ENCODE results near the gene SCGB3A1. TPM values are rescaled to one million over a fixed set of nuclear protein-coding genes. Genes with fewer than 3 reads are reported as not detected.

The SCGB3A1 gene
- total and polyA plus RNA-seq, 9 of the 15 experiments (the other 6 are each of a cell fraction or from before 2014, with no cell fraction given): 0.33 TPM; not detected in 8

DNA sequence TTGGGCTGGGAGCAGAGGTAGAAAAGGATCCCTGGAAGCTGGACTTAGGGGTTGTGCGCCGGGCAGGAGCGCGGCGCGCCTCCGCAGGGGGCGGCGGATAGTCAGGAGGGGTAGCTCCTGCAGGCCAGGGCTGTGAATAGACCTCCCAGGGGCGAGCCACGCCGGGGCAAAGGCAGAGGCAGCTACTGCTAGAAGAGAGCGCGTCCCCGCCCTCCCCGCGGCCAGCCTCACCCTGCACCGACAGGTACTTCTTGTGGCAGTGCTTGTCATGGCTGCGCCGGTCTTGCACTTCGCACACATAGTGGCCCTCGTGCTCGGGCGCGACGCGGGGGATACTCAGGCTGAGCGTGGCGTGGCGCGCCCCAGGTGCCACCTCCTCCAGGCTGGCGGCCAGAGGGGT is 30.0 kb upstream of the SCGB3A1 start:
- ATAC-seq (no peak), DNase-seq (ENCODE audit: extremely low read depth in 1 of 4, low spot score in 3 of 4) (no peak), FAIRE-seq (no peak)
- peaks cover 6 to 43% of the 10 kb centered on the region in 2 experiments for H3K27me3 ChIP-seq (ENCODE audit: control insufficient read depth in 2 of 2, insufficient read depth in 2 of 2, low read length in 2 of 2)
- H4K20me1 ChIP-seq (replicated peaks; ENCODE audit: control insufficient read depth, insufficient read depth, low read length): no peaks in the 10 kb centered on the region
- no peak overlapping the region for H3K9ac ChIP-seq (ENCODE audit: insufficient read depth in 1 of 2, low read depth in 2 of 2, low read length in 2 of 2)
- H3K9me1 ChIP-seq (ENCODE audit: control insufficient read depth, insufficient read depth, low read length): no peaks in the 10 kb centered on the region
- no peaks in the 10 kb centered on the region for H3K79me2 ChIP-seq (ENCODE audit: control insufficient read depth, insufficient read depth, low read length)
- H3K9me3 ChIP-seq (replicated peaks; ENCODE audit: control insufficient read depth, insufficient read depth, low read depth, low read length): no peaks in the 10 kb centered on the region
- WGBS (ENCODE audit: insufficient coverage, low coverage, missing lambda C conversion rate): 36% methylated on average over 27 of the region's 32 CpGs
- H3K27ac ChIP-seq (ENCODE audit: extremely low read depth, low read depth, low read length): no peak overlapping the region
- no peak overlapping the region for H3K4me2 ChIP-seq (ENCODE audit: insufficient read depth, low read length)
- intact Hi-C loops (cut with micrococcal nuclease): no loop called here
- H3K36me3 ChIP-seq (ENCODE audit: control insufficient read depth, insufficient read depth, low read length): no peaks in the 10 kb centered on the region
- peaks cover 0 to 35% of the 10 kb centered on the region in 2 experiments; a peak in 2 of 5 replicates for H3K4me1 ChIP-seq (replicated peaks in 1 of 2; ENCODE audit: control insufficient read depth in 2 of 2, insufficient read depth in 2 of 2, low read length in 2 of 2)
- no peak overlapping the region for H3K4me3 ChIP-seq
- TF ChIP-seq ZNF318 (IDR thresholded peaks at IDR 0.05; ENCODE audit: borderline replicate concordance in 1 of 2, low read depth in 1 of 2): no peak
- peak; percentile 35 for TF ChIP-seq ZFP36 (IDR thresholded peaks at IDR 0.05; ENCODE audit: low read depth, low read length, partially characterized antibody)
- POLR2A ChIA-PET: interaction anchor here (0.6 kb wide), 1 partner anchor 9 kb away, joined by 3 read pairs; no protein-coding TSS in a partner anchor
- CTCF ChIA-PET (ENCODE audit: low intra/inter-chr PET ratio): no interaction called here
- in situ Hi-C loops (cut with MboI): no loop called here
- BruUV-seq (replicated peaks): no TSS peak
- H2AFZ ChIP-seq (ENCODE audit: low read depth, low read length): no peak overlapping the region
